ENCODE data around the gene RNF123. TPM values are rescaled to one million over a fixed set of nuclear protein-coding genes. Genes with fewer than 3 reads are reported as not detected.

Gene RNF123
- total and polyA plus RNA-seq, 10 of the 15 experiments (the other 5 are each of a cell fraction or from before 2014, with no cell fraction given), result 4.2 to 31.5 (median 17.6) TPM

DNA sequence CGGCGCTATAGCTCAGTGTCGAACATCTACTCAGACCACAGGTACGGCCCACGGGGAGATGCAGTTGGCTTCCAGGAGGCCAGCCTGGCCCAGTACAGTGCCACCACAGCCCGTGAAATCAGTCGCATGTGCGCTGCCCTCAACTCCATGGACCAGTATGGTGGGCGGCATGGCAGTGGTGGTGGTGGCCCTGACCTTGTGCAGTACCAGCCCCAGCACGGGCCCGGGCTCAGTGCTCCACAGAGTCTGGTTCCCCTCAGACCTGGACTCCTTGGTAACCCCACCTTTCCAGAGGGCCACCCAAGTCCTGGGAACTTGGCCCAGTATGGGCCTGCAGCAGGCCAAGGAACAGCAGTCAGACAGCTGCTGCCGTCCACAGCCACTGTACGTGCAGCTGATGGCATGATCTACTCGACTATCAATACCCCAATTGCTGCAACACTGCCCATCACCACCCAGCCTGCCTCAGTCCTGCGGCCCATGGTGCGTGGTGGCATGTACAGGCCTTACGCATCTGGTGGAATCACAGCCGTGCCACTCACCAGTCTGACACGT lies 33.5 kb upstream of the RNF123 start:
- ChIA-PET RAD21 (ENCODE audit: unreplicated experiment) (interaction anchor here (2.4 kb wide), 1 partner anchor 117 kb away, joined by 13 read pairs; no protein-coding TSS in a partner anchor), CTCF (interaction anchor here (0.9 to 1.4 kb wide), 2 partner anchors 116 kb away, joined by 3 to 5 read pairs; no protein-coding TSS in a partner anchor), SMC1A (ENCODE audit: uncharacterized antibody, unreplicated experiment) (interaction anchor here (0.6 kb wide), 1 partner anchor 116 kb away, joined by 3 read pairs; no protein-coding TSS in a partner anchor), POLR2A (no interaction called here)
- TF ChIP-seq FOS (IDR thresholded peaks at IDR 0.05; ENCODE audit: borderline replicate concordance, extremely low read depth, insufficient read length) (no peak), ZZZ3 (IDR thresholded peaks at IDR 0.05; ENCODE audit: control insufficient read depth, insufficient read length, low read depth) (no peak), SREBF2 (IDR thresholded peaks at IDR 0.05; ENCODE audit: low read length) (no peak), PML (IDR thresholded peaks at IDR 0.05; ENCODE audit: low read length) (no peak), MXI1 (IDR thresholded peaks at IDR 0.05; ENCODE audit: low read depth, low read length) (no peak), KAT2A (conservative IDR thresholded peaks at IDR 0.05; ENCODE audit: control insufficient read depth, low read depth, low read length) (no peak), RELA (IDR thresholded peaks at IDR 0.05; ENCODE audit: borderline replicate concordance, partially characterized antibody) (no peak), SMARCA5 (IDR thresholded peaks at IDR 0.05) (no peak)
- H3K4me2 ChIP-seq (ENCODE audit: control insufficient read depth, insufficient read depth), result no peak overlapping the region
- H3K9me3 ChIP-seq (replicated peaks; ENCODE audit: control insufficient read depth, insufficient read depth, low read length), result no peaks in the 10 kb centered on the region
- no peaks in the 10 kb centered on the region for H4K20me1 ChIP-seq (ENCODE audit: control insufficient read depth, insufficient read depth)
- H2AFZ ChIP-seq (ENCODE audit: control insufficient read depth, low read depth, low read length), result no peak overlapping the region
- H3K9ac ChIP-seq (ENCODE audit: control insufficient read depth, insufficient read depth, low read length), result no peak overlapping the region
- BruUV-seq (replicated peaks), result no TSS peak
- H3K4me1 ChIP-seq (ENCODE audit: control insufficient read depth, insufficient read depth, low read length), result no peaks in the 10 kb centered on the region
- H3K27ac ChIP-seq (ENCODE audit: control insufficient read depth, insufficient read depth), result no peak overlapping the region
- H3K4me3 ChIP-seq, result no peak overlapping the region
- 66% methylated on average over 19 of the region's 19 CpGs for WGBS (ENCODE audit: insufficient coverage, insufficient replicate concordance, low lambda C conversion rate, missing lambda C conversion rate)
- DNase-seq (ENCODE audit: low read depth, low spot score) (no peak), FAIRE-seq (no peak), ATAC-seq (no peak)
- no peaks in the 10 kb centered on the region for H3K79me2 ChIP-seq (ENCODE audit: control insufficient read depth, insufficient read depth, low read length)
- intact Hi-C loops (cut with micrococcal nuclease; ENCODE audit: unreplicated experiment) (no loop called here), in situ Hi-C loops (cut with MboI) (no loop called here)
- no peaks in the 10 kb centered on the region for H3K36me3 ChIP-seq (ENCODE audit: control insufficient read depth in 2 of 2, insufficient read depth in 2 of 2, low read length in 1 of 2)
- H3K27me3 ChIP-seq (replicated peaks in 1 of 2; ENCODE audit: control insufficient read depth in 2 of 2, insufficient read depth in 2 of 2, low read length in 1 of 2), result no peaks in the 10 kb centered on the region
